SK-N-MC (cell line): Measurements from ENCODE around the gene APBA2.

ENCODE experiments used
- DNase-seq: peaks from one replicate; pipeline ENCODE4 v3.0.0-alpha.2; 2011; ENCODE audit warnings: low read depth, low spot score
- H3K27ac ChIP-seq: fragments of 200-600 bp; sonication (generic); 2 replicates; pipeline ENCODE4 v1.5.1; 2016; ENCODE audit warnings: mixed run types
- H3K36me3 ChIP-seq: fragments of 200-600 bp; sonication (generic); 2 replicates; pipeline ENCODE4 v1.6.1; 2017; ENCODE audit warnings: antibody characterized with exemption, low read length, mixed read lengths; ENCODE audit not compliant: insufficient read depth
- H3K4me3 ChIP-seq: fragments of 200-600 bp; sonication (generic); 2 replicates; pipeline ENCODE4 v1.5.1; 2016
- H3K9ac ChIP-seq: fragments of 200-600 bp; sonication (generic); 2 replicates; pipeline ENCODE4 v1.8.0; 2017; ENCODE audit warnings: mixed run types, mixed read lengths; ENCODE audit not compliant: insufficient read length
- H3K9me3 ChIP-seq: fragments of 200-600 bp; sonication (generic); 2 replicates; pipeline ENCODE4 v1.6.1; 2017; ENCODE audit warnings: low read depth, mild to moderate bottlenecking, antibody characterized with exemption, low read length, moderate library complexity, mixed read lengths
- EZH2 ChIP-seq: fragments of 200-600 bp; sonication (generic); IDR thresholded peaks from one replicate; pipeline ENCODE4 v1.6.1; 2017; ENCODE audit warnings: antibody characterized with exemption
- FOXP2 ChIP-seq: optimal IDR thresholded peaks from 2 replicates; pipeline ENCODE3; 2011; ENCODE audit warnings: mild to moderate bottlenecking, moderate library complexity; ENCODE audit not compliant: insufficient read depth; ENCODE audit errors: extremely low read length, control extremely low read depth
- POLR2AphosphoS5 ChIP-seq: IDR thresholded peaks from 2 replicates; pipeline ENCODE4 v1.6.1; 2012; ENCODE audit warnings: mild to moderate bottlenecking, low read depth, low read length, borderline replicate concordance

The APBA2 gene

DNA sequence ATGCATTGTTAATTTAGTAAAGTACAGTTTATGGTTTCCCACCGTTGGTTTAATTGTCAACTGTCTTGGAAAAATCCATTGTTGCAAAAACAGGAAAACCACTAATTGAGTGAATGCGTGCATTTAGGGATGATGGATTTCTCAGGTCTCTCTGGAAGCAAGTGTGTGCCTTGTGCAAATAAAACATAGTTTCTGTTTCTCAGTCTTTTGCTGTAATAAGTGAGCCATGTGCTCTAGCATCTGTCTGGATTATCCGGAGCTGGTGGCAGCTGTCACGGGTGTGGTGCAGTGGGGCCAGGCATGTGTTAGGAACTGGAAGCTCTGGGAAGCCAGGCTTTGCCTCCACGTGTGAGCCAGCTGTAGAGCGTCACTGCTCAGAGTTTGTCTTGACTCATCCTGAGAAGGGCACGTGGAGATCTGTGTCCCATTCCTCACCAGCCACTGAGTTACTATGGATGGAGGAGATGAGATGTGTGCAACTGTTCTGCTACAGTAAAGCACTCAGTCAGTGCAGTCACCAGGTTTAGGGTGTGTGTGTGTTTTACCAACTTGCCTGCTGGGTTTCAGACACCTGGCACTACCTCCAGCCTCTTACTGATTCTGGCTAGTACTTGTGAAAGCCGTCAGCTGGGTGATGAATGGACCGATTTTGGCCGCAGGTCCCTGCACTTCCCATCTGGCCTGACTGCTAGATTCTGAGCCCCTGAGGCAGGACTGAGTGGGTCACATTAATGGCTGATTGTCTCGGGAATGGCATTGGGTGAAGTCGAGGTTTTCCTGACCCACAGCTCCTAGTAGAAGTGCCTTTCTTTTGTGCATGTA, 7.2 kb downstream of the APBA2 start:
- H3K27ac ChIP-seq = no peak overlapping the region
- DNase-seq = no peak
- no peak overlapping the region for H3K9ac ChIP-seq
- H3K36me3 ChIP-seq = no peaks in the 10 kb centered on the region
- no peak for TF ChIP-seq EZH2
- H3K9me3 ChIP-seq = no peaks in the 10 kb centered on the region
- H3K4me3 ChIP-seq = no peak overlapping the region

DNA sequence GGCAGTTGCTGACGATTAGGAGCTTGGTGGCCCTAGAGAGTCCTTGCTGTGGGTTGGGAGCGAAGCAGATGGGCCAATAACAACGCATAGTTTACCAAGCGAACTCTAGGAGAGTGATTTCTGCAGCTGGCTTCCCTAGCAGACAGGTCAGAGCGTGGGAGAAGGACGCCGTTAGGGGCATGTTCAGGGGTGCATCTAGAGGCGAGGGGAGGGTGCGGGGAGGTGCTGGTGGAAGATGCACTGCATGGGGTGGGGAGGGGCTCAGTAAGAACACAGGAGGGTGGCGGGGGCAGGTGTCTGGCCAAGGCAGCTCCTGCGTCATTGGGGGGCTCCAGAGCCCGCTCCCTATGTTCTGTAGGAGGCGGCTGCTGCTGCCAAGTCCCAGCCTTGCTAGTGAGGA, 8.9 kb downstream of the APBA2 start:
- Histone ChIP-seq H3K36me3 (no peaks in the 10 kb centered on the region), H3K9me3 (no peaks in the 10 kb centered on the region), H3K27ac (no peak overlapping the region), H3K4me3 (no peak overlapping the region), H3K9ac (no peak overlapping the region)
- no peak for TF ChIP-seq FOXP2
- TF ChIP-seq EZH2 = no peak
- TF ChIP-seq POLR2AphosphoS5 = no peak
- no peak for DNase-seq

DNA sequence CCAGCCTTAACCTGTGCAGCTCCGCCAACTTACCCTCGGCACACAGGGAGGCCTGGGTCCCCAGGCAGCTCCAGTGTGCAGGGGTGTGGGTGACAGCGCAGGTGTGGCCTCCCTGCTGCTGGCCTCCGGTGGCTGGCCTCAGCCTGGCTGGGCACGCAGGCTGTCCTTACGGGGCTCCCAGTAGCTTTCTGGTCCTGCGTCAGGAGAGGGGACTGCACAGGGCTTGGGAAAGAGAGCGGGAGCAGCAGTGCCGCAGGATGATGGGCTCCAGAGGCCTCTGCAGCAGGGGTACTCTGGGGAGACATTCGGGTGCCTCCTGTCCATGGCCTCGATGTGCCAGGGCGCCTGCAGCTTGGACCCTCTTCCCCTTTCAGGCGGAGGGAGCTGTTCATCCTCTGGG, 9.4 kb downstream of the APBA2 start:
- no peak overlapping the region for H3K4me3 ChIP-seq
- TF ChIP-seq POLR2AphosphoS5 (no peak), FOXP2 (no peak), EZH2 (no peak)
- H3K27ac ChIP-seq = no peak overlapping the region
- no peak for DNase-seq
- H3K36me3 ChIP-seq = no peaks in the 10 kb centered on the region
- H3K9me3 ChIP-seq = no peaks in the 10 kb centered on the region
- no peak overlapping the region for H3K9ac ChIP-seq

- no peak for DNase-seq
- Histone ChIP-seq H3K36me3 (no peaks in the 10 kb centered on the region), H3K27ac (no peak overlapping the region), H3K9ac (no peak overlapping the region), H3K4me3 (no peak overlapping the region), H3K9me3 (no peaks in the 10 kb centered on the region)
- no peak for TF ChIP-seq POLR2AphosphoS5
These were observed 9.8 kb downstream of the APBA2 start for GRCh38 chr15:28895566-28895965.

GRCh38 chr15:28896951-28897350, 11.2 kb downstream of the APBA2 start:
- no peak overlapping the region for H3K27ac ChIP-seq
- H3K36me3 ChIP-seq = no peaks in the 10 kb centered on the region
- H3K9me3 ChIP-seq = no peaks in the 10 kb centered on the region
- DNase-seq = no peak
- H3K9ac ChIP-seq = no peak overlapping the region
- no peak for TF ChIP-seq POLR2AphosphoS5
- TF ChIP-seq EZH2 = no peak
- TF ChIP-seq FOXP2 = no peak
- H3K4me3 ChIP-seq = no peak overlapping the region

DNA sequence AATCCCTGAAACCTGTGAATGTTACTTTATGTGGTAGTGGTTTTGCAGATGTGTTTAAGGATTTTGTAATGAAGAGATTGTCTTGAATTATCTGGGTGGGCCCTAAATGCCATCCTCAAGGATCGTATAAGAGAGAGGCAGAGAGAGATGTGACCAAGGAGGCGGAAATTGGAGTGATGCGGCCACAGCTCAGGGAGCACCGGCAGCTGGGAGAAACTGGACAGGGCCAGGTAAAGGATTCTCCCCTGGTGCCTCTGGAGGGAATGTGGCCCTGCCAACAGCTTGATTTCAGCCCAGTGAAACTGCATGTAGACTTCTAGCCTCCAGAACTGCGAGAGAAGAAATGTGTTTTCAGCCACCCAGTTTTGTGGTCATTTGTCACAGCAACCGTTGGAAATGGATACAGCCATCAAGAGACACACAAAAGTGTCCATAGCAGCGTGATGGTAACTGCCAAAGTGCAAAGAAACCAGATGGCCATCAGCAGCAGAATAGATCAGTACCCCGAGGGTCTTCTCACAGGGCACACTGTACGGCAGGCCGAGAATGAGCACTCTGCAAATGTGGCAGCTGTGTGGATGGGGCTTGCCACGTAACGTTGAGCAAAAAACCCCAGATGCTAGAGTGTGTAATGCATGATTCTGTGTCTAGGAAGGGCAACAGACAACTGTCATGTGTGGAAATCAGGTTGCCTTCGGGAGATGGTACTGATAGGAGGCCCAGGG, 12.2 kb downstream of the APBA2 start:
- Histone ChIP-seq H3K36me3 (no peaks in the 10 kb centered on the region), H3K4me3 (no peak overlapping the region), H3K9ac (no peak overlapping the region), H3K27ac (no peak overlapping the region), H3K9me3 (no peaks in the 10 kb centered on the region)
- no peak for DNase-seq
- no peak for TF ChIP-seq POLR2AphosphoS5
- TF ChIP-seq FOXP2 = no peak
- no peak for TF ChIP-seq EZH2

DNA sequence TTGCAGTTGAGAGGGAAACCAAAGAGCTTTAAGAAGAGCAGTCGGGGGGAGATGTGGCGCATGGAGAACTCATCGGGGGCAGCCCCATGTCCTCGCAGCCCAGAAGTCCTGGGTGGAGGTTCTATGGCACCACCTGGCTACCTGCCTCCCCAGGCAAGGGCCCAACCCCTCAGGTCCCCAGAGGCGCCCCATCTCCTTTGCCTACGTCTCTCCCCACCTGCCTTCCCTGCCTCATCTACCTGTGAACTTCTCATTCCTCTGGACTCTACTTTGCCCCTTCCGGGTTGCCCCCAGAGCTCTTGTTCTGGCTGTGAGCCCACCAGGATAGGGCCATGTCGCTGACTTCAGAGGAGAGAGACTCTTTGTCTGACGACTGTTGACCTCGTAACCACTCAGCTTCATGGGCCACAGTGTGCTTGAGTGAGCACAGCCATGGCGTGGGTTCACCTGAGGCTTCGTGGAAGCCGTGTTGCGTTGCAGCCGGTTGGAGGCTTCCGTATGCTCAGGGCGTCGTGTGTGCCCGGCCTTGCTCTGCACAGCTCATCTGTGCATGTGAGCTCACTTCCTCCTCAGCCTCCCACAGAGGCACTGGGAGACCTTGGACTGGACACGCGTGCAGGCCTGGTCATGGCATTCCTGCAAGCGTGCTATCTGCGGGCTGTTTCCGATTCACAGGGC, 13.4 kb downstream of the APBA2 start:
- no peak overlapping the region for H3K9ac ChIP-seq
- H3K4me3 ChIP-seq = no peak overlapping the region
- no peak overlapping the region for H3K27ac ChIP-seq
- no peak for DNase-seq
- H3K9me3 ChIP-seq = no peaks in the 10 kb centered on the region
- no peak for TF ChIP-seq POLR2AphosphoS5
- no peaks in the 10 kb centered on the region for H3K36me3 ChIP-seq

- DNase-seq = no peak
- H3K27ac ChIP-seq = no peak overlapping the region
- H3K9me3 ChIP-seq = no peaks in the 10 kb centered on the region
- H3K9ac ChIP-seq = no peak overlapping the region
- H3K4me3 ChIP-seq = no peak overlapping the region
- TF ChIP-seq EZH2 (no peak), POLR2AphosphoS5 (no peak), FOXP2 (no peak)
- H3K36me3 ChIP-seq = no peaks in the 10 kb centered on the region
These were observed 14.5 kb downstream of the APBA2 start for GRCh38 chr15:28900041-28900891.
